Stromal cell of bone marrow (primary cell): Measurements from ENCODE around the gene OR6B1.
"Not testable (repeated sequence)": the region's sequence is repeated elsewhere in the genome, so short reads cannot be mapped to it uniquely, and the experiment has no call there.

Experiments used
- DNase-seq: peaks from one replicate; pipeline ENCODE4 v3.0.0-alpha.2; 2012; ENCODE audit warnings: low read depth

OR6B1 gene

GRCh38 chr7:144038887-144039286 is 38.8 kb downstream of the OR6B1 start:
- no peak for DNase-seq

- DNase-seq, result no peak
These were observed 48.5 kb downstream of the OR6B1 start, which contains the start of gene OR2A5 for GRCh38 chr7:144048648-144049047. Gene OR2A5, plus strand, starts transcription at chr7:144048948. Its CDS starts 1,454 bp downstream, at chr7:144050402.

GRCh38 chr7:144049491-144049890 is 49.4 kb downstream of the OR6B1 start:
- DNase-seq, result no peak

- DNase-seq, result no peak
These were observed 50.0 kb downstream of the OR6B1 start for GRCh38 chr7:144050093-144050492.

- DNase-seq, result not testable (repeated sequence)
These were observed 50.8 kb downstream of the OR6B1 start for GRCh38 chr7:144050884-144051283.

GRCh38 chr7:144057954-144058353 is 57.8 kb downstream of the OR6B1 start:
- no peak for DNase-seq
